HCT116 (cell line): Measurements from ENCODE around the gene PADI3. TPM values are rescaled to one million over a fixed set of nuclear protein-coding genes. Genes with fewer than 3 reads are reported as not detected.
A peak's percentile ranks its signal among the peaks of the same experiment; 100 is the strongest.

Experiments used
- ATAC-seq: fragments of 200-7000 bp; cut with Tn5 transposase; 2 replicates; pipeline ENCODE4 v1.9.1; 2020; ENCODE audit warnings: mild to moderate bottlenecking, moderate library complexity
- BruUV-seq: library from RNA; stranded (reverse); fragments of 400-500 nt; replicated peaks from 2 replicates; lab custom pipeline; 2021; lab: Mats Ljungman, UMichigan
- CTCF ChIA-PET: fragments of 300-600 bp; sonication (Branson Sonifier 250); formaldehyde crosslinking; loops from one replicate; lab custom pipeline; 2021; ENCODE audit warnings: antibody characterized with exemption; lab: Charles Lee
- POLR2A ChIA-PET: fragments of 300-600, 350-600 bp; sonication (Branson Sonifier 250); formaldehyde crosslinking; loops from one replicate; lab custom pipeline; 2021; ENCODE audit warnings: antibody characterized with exemption; lab: Charles Lee
- RAD21 ChIA-PET, 2 experiments: fragments of 300-600 bp; sonication (Branson Sonifier 250); formaldehyde crosslinking; loops; one replicate each; lab custom pipeline; 2023; ENCODE audit warnings: low total read pairs in 2 of 2; ENCODE audit not compliant: uncharacterized antibody in 2 of 2, unreplicated experiment in 2 of 2, low non-redundant PET in 1 of 2; lab: Charles Lee
- DNase-seq: peaks from one replicate; pipeline ENCODE4 v3.0.0-alpha.2; 2010; ENCODE audit warnings: low read depth, low spot score
- H2AFZ ChIP-seq: fragments of 200-600 bp; shearing (Covaris generic), sonication (generic); 2 replicates; pipeline ENCODE4 v1.6.1; 2017; ENCODE audit warnings: low read depth, mixed run types, mixed read lengths, antibody characterized with exemption, low read length; ENCODE audit not compliant: poor library complexity, severe bottlenecking
- H3K27ac ChIP-seq: 2 replicates; pipeline ENCODE4 v1.5.1; 2012; ENCODE audit warnings: low read depth, low read length
- H3K27me3 ChIP-seq: fragments of 200-600 bp; sonication (generic); 2 replicates; pipeline ENCODE4 v1.6.1; 2016; ENCODE audit warnings: mixed run types, low read length, mixed read lengths; ENCODE audit not compliant: insufficient read depth
- H3K36me3 ChIP-seq, 2 experiments: fragments of 200-500 bp in 1 of 2; fragments of 200-600 bp in 1 of 2; sonication (Bioruptor generic) in 1 of 2; sonication (generic) in 1 of 2; 2 replicates each; pipeline versions ENCODE4 v1.5.1 to v1.6.1; 2014 to 2016; ENCODE audit warnings: low read length in 2 of 2, inconsistent platforms in 1 of 2, mixed read lengths in 1 of 2, mixed run types in 1 of 2; ENCODE audit not compliant: insufficient read depth in 2 of 2, control insufficient read depth in 1 of 2
- H3K4me1 ChIP-seq, 2 experiments: fragments of 200-600 bp in 1 of 2; sonication (generic) in 1 of 2; 2 replicates each; pipeline versions ENCODE4 v1.5.1 to v1.6.1; 2012 to 2017; ENCODE audit warnings: low read length in 2 of 2, inconsistent platforms in 1 of 2, mild to moderate bottlenecking in 1 of 2, mixed read lengths in 1 of 2, mixed run types in 1 of 2, moderate library complexity in 1 of 2; ENCODE audit not compliant: insufficient read depth in 2 of 2, control insufficient read depth in 1 of 2
- H3K4me2 ChIP-seq: fragments of 200-600 bp; sonication (generic); 2 replicates; pipeline ENCODE4 v1.6.1; 2017; ENCODE audit warnings: mixed run types, low read length, mixed read lengths
- H3K4me3 ChIP-seq, 2 experiments: fragments of 200-600 bp in 1 of 2; sonication (generic) in 1 of 2; replicated peaks in 1 of 2; 2 replicates each; pipeline ENCODE4 v1.5.1; 2011 to 2016; ENCODE audit warnings: low read length in 2 of 2, control low read depth in 1 of 2, low read depth in 1 of 2, mild to moderate bottlenecking in 1 of 2, mixed read lengths in 1 of 2, mixed run types in 1 of 2
- H3K79me2 ChIP-seq: fragments of 200-600 bp; sonication (generic); 2 replicates; pipeline ENCODE4 v1.6.1; 2017; ENCODE audit warnings: mild to moderate bottlenecking, mixed run types, low read length, moderate library complexity, mixed read lengths; ENCODE audit not compliant: insufficient read depth
- H3K9ac ChIP-seq: fragments of 200-600 bp; sonication (generic); 2 replicates; pipeline ENCODE4 v1.6.1; 2016; ENCODE audit warnings: low read length, mixed read lengths
- H3K9me2 ChIP-seq: fragments of 200-600 bp; sonication (generic), shearing (Covaris generic); 2 replicates; pipeline ENCODE4 v1.6.1; 2017; ENCODE audit warnings: mixed run types, mild to moderate bottlenecking, moderate library complexity; ENCODE audit not compliant: insufficient read depth
- H3K9me3 ChIP-seq, 2 experiments: fragments of 200-500 bp in 1 of 2; fragments of 200-600 bp in 1 of 2; sonication (Bioruptor generic) in 1 of 2; sonication (generic) in 1 of 2; 2 replicates each; pipeline ENCODE4 v1.6.1; 2014 to 2017; ENCODE audit warnings: low read length in 2 of 2, mixed read lengths in 2 of 2, inconsistent platforms in 1 of 2, low read depth in 1 of 2, mild to moderate bottlenecking in 1 of 2, mixed run types in 1 of 2, moderate library complexity in 1 of 2; ENCODE audit not compliant: control insufficient read depth in 1 of 2, insufficient read depth in 1 of 2
- H4K20me1 ChIP-seq: fragments of 200-600 bp; sonication (generic), shearing (Covaris generic); 2 replicates; pipeline ENCODE4 v1.6.1; 2017; ENCODE audit warnings: mixed run types, mild to moderate bottlenecking, moderate library complexity; ENCODE audit not compliant: insufficient read depth
- CBX3 ChIP-seq: IDR thresholded peaks from 2 replicates; pipeline ENCODE4 v1.6.1; 2012; ENCODE audit warnings: low read depth
- ELF1 ChIP-seq: IDR thresholded peaks from 2 replicates; pipeline ENCODE4 v1.6.1; 2012; ENCODE audit warnings: low read depth, borderline replicate concordance
- EZH2 ChIP-seq: fragments of 200-600 bp; sonication (generic); IDR thresholded peaks from 2 replicates; pipeline ENCODE4 v1.6.1; 2017; ENCODE audit warnings: antibody characterized with exemption, mixed run types
- FOSL1 ChIP-seq: IDR thresholded peaks from 2 replicates; pipeline ENCODE4 v1.6.1; 2012; ENCODE audit warnings: low read depth
- JUND ChIP-seq: IDR thresholded peaks from 2 replicates; pipeline ENCODE4 v1.6.1; 2012
- RAD21 ChIP-seq: IDR thresholded peaks from 2 replicates; pipeline ENCODE4 v1.6.1; 2012; ENCODE audit warnings: low read depth, mild to moderate bottlenecking
- SIN3A ChIP-seq: IDR thresholded peaks from 2 replicates; pipeline ENCODE4 v1.6.1; 2012; ENCODE audit warnings: low read depth
- SP1 ChIP-seq: IDR thresholded peaks from 2 replicates; pipeline ENCODE4 v1.6.1; 2012; ENCODE audit warnings: low read depth
- SRF ChIP-seq: IDR thresholded peaks from 2 replicates; pipeline ENCODE4 v1.6.1; 2012; ENCODE audit warnings: low read depth
- YY1 ChIP-seq: IDR thresholded peaks from 2 replicates; pipeline ENCODE4 v1.6.1; 2011; ENCODE audit warnings: low read length, low read depth, moderate library complexity, mild to moderate bottlenecking; ENCODE audit not compliant: insufficient replicate concordance; ENCODE audit errors: extremely low read depth
- ZFX ChIP-seq: fragments of 450-650 bp; IDR thresholded peaks from 2 replicates; pipeline ENCODE4 v1.6.1; 2017
- ZNF274 ChIP-seq: fragments of 200-500 bp; sonication (Bioruptor generic); IDR thresholded peaks from 2 replicates; pipeline ENCODE4 v1.6.1; 2014; ENCODE audit warnings: mild to moderate bottlenecking, low read depth, low read length, inconsistent platforms
- intact Hi-C: fragments of 100-400 bp; cut with micrococcal nuclease; formaldehyde crosslinking; loops from 2 replicates; pipeline ENCODE4 v1.10.0; 2022
- total RNA-seq: library from RNA; stranded (reverse); gene quantifications from one replicate; pipeline ENCODE4 v1.2.1, GENCODE V29; 2021; ENCODE audit not compliant: unreplicated experiment
- TF ChIP-seq, protein P1 (sequence below), 3 experiments: fragments of 200-600 bp in 1 of 3; sonication (generic) in 1 of 3; IDR thresholded peaks in 2 of 3; conservative IDR thresholded peaks in 1 of 3; 2 replicates each; pipeline ENCODE4 v1.5.1; 2012 to 2017; ENCODE audit warnings: low read depth in 2 of 3, low read length in 2 of 3, antibody characterized with exemption in 1 of 3, borderline replicate concordance in 1 of 3, control low read depth in 1 of 3, mild to moderate bottlenecking in 1 of 3, mixed read lengths in 1 of 3, mixed run types in 1 of 3, moderate library complexity in 1 of 3; ENCODE audit not compliant: insufficient read depth in 1 of 3
- TF ChIP-seq, protein P2 (sequence below): IDR thresholded peaks from 2 replicates; pipeline ENCODE4 v1.6.1; 2012; ENCODE audit warnings: low read depth
- TF ChIP-seq, protein P3 (sequence below): IDR thresholded peaks from 2 replicates; pipeline ENCODE4 v1.6.1; 2011; ENCODE audit warnings: mild to moderate bottlenecking, low read length, moderate library complexity; ENCODE audit not compliant: insufficient replicate concordance; ENCODE audit errors: extremely low read depth
- TF ChIP-seq, protein P4 (sequence below): IDR thresholded peaks from 2 replicates; pipeline ENCODE4 v1.6.1; 2012

PADI3 gene
- total RNA-seq, 1 experiment from 2014 or later, result 0.93 TPM

GRCh38 chr1:17229379-17229778 is 19.5 kb upstream of the PADI3 start:
- ChIA-PET POLR2A (no interaction called here), RAD21 (no interaction called here), CTCF (no interaction called here)
- intact Hi-C loops, result no loop called here
- no peaks in the 10 kb centered on the region for H4K20me1 ChIP-seq
- no peaks in the 10 kb centered on the region for H3K9me2 ChIP-seq
- H2AFZ ChIP-seq, result no peak overlapping the region
- TF ChIP-seq ELF1 (no peak), YY1 (no peak), FOSL1 (no peak), CBX3 (no peak), SP1 (no peak), SIN3A (no peak), RAD21 (no peak), EZH2 (no peak), JUND (no peak), ZNF274 (no peak), SRF (no peak), ZFX (no peak)
- TF ChIP-seq, protein P1, sequence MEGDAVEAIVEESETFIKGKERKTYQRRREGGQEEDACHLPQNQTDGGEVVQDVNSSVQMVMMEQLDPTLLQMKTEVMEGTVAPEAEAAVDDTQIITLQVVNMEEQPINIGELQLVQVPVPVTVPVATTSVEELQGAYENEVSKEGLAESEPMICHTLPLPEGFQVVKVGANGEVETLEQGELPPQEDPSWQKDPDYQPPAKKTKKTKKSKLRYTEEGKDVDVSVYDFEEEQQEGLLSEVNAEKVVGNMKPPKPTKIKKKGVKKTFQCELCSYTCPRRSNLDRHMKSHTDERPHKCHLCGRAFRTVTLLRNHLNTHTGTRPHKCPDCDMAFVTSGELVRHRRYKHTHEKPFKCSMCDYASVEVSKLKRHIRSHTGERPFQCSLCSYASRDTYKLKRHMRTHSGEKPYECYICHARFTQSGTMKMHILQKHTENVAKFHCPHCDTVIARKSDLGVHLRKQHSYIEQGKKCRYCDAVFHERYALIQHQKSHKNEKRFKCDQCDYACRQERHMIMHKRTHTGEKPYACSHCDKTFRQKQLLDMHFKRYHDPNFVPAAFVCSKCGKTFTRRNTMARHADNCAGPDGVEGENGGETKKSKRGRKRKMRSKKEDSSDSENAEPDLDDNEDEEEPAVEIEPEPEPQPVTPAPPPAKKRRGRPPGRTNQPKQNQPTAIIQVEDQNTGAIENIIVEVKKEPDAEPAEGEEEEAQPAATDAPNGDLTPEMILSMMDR (IDR thresholded peaks at IDR 0.05 in 2 of 3, conservative IDR thresholded peaks at IDR 0.05 in 1 of 3; ENCODE audit: borderline replicate concordance in 1 of 3, insufficient read depth in 1 of 3, low read depth in 2 of 3, low read length in 2 of 3), result no peak
- TF ChIP-seq, protein P2, sequence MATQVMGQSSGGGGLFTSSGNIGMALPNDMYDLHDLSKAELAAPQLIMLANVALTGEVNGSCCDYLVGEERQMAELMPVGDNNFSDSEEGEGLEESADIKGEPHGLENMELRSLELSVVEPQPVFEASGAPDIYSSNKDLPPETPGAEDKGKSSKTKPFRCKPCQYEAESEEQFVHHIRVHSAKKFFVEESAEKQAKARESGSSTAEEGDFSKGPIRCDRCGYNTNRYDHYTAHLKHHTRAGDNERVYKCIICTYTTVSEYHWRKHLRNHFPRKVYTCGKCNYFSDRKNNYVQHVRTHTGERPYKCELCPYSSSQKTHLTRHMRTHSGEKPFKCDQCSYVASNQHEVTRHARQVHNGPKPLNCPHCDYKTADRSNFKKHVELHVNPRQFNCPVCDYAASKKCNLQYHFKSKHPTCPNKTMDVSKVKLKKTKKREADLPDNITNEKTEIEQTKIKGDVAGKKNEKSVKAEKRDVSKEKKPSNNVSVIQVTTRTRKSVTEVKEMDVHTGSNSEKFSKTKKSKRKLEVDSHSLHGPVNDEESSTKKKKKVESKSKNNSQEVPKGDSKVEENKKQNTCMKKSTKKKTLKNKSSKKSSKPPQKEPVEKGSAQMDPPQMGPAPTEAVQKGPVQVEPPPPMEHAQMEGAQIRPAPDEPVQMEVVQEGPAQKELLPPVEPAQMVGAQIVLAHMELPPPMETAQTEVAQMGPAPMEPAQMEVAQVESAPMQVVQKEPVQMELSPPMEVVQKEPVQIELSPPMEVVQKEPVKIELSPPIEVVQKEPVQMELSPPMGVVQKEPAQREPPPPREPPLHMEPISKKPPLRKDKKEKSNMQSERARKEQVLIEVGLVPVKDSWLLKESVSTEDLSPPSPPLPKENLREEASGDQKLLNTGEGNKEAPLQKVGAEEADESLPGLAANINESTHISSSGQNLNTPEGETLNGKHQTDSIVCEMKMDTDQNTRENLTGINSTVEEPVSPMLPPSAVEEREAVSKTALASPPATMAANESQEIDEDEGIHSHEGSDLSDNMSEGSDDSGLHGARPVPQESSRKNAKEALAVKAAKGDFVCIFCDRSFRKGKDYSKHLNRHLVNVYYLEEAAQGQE, result no peak
- TF ChIP-seq, protein P3, sequence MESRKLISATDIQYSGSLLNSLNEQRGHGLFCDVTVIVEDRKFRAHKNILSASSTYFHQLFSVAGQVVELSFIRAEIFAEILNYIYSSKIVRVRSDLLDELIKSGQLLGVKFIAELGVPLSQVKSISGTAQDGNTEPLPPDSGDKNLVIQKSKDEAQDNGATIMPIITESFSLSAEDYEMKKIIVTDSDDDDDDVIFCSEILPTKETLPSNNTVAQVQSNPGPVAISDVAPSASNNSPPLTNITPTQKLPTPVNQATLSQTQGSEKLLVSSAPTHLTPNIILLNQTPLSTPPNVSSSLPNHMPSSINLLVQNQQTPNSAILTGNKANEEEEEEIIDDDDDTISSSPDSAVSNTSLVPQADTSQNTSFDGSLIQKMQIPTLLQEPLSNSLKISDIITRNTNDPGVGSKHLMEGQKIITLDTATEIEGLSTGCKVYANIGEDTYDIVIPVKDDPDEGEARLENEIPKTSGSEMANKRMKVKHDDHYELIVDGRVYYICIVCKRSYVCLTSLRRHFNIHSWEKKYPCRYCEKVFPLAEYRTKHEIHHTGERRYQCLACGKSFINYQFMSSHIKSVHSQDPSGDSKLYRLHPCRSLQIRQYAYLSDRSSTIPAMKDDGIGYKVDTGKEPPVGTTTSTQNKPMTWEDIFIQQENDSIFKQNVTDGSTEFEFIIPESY, result no peak
- TF ChIP-seq, protein P4, sequence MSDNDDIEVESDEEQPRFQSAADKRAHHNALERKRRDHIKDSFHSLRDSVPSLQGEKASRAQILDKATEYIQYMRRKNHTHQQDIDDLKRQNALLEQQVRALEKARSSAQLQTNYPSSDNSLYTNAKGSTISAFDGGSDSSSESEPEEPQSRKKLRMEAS, result no peak
- H3K79me2 ChIP-seq, result no peaks in the 10 kb centered on the region
- peak overlapping the region; percentile 18; the same call in 1 of the 2 replicates for H3K9ac ChIP-seq
- no peak overlapping the region for H3K27ac ChIP-seq
- DNase-seq (no peak), ATAC-seq (peak; percentile 14; the same call in 1 of the 2 replicates)
- peaks cover 24% of the 10 kb centered on the region; the same call in 1 of the 2 replicates for H3K27me3 ChIP-seq
- H3K36me3 ChIP-seq, result no peaks in the 10 kb centered on the region
- H3K4me3 ChIP-seq, result no peak overlapping the region
- H3K4me2 ChIP-seq, result peak overlapping the region; percentile 58
- no peaks in the 10 kb centered on the region for H3K9me3 ChIP-seq
- peaks cover 43 to 66% of the 10 kb centered on the region in 2 experiments for H3K4me1 ChIP-seq
- BruUV-seq, result no TSS peak
